GM12878 (cell line): ENCODE measurements around the gene ALDH18A1. TPM values are rescaled to one million over a fixed set of nuclear protein-coding genes. Genes with fewer than 3 reads are reported as not detected.

Source experiments
- CBX3 ChIP-seq: fragments of 200-600 bp; sonication (generic); IDR thresholded peaks from 2 replicates; pipeline ENCODE4 v1.6.1; 2016; ENCODE audit warnings: low read depth, borderline replicate concordance
- CBX5 ChIP-seq: sonication (generic); IDR thresholded peaks from 2 replicates; pipeline ENCODE4 v1.6.1; 2016; ENCODE audit warnings: low read depth, moderate library complexity, mild to moderate bottlenecking, inconsistent platforms
- CREB1 ChIP-seq: IDR thresholded peaks from 2 replicates; pipeline ENCODE4 v1.6.1; 2012; ENCODE audit warnings: low read depth, mild to moderate bottlenecking, inconsistent platforms
- HSF1 ChIP-seq: fragments of 150-350 bp; IDR thresholded peaks from 2 replicates; pipeline ENCODE4 v1.6.1; 2014; ENCODE audit warnings: mild to moderate bottlenecking, low read depth, low read length
- IRF3 ChIP-seq: fragments of 450-650 bp; IDR thresholded peaks from 2 replicates; pipeline ENCODE4 v1.6.1; 2014; ENCODE audit warnings: mild to moderate bottlenecking
- RELA ChIP-seq: fragments of 450-650 bp; IDR thresholded peaks from 2 replicates; pipeline ENCODE4 v1.8.0; 2014; ENCODE audit warnings: borderline replicate concordance; ENCODE audit not compliant: partially characterized antibody
- SMARCA5 ChIP-seq: fragments of 450-650 bp; IDR thresholded peaks from 2 replicates; pipeline ENCODE4 v1.6.1; 2017; ENCODE audit warnings: mild to moderate bottlenecking
- USF1 ChIP-seq: IDR thresholded peaks from 2 replicates; pipeline ENCODE4 v1.6.1; 2011; ENCODE audit warnings: borderline replicate concordance, low read depth, mild to moderate bottlenecking, moderate library complexity, mixed read lengths, low read length; ENCODE audit not compliant: insufficient read depth; ENCODE audit errors: extremely low read length
- polyA plus RNA-seq, 11 experiments: library from polyadenylated mRNA; depleted of rRNA in 4 of 11; unstranded in 6 of 11; stranded (reverse) in 5 of 11; fragments of >200 nt; fragmentation: Nextera tagmentation in 4 of 11; fragmentation: Illumina TruSeq in 1 of 11; extraction: Ambion mirVana in 4 of 11; extraction: Trizol in 1 of 11; gene quantifications; 1 replicate in 1 of 11; 2 replicates in 10 of 11; pipeline versions ENCODE4 v1.2.1 to v1.2.3, GENCODE V29; 2011 to 2016; ENCODE audit warnings: inconsistent platforms in 2 of 11, missing spikeins in 2 of 11, low read depth in 1 of 11
- total RNA-seq, 4 experiments: library from RNA; depleted of rRNA in 3 of 4; stranded (reverse); fragments of >200 nt in 3 of 4; fragmentation: Illumina TruSeq in 1 of 4; extraction: Trizol in 1 of 4; gene quantifications; 2 replicates each; pipeline versions ENCODE4 v1.2.1 to v1.2.3, GENCODE V29; 2013 to 2021

The ALDH18A1 gene
- total and polyA plus RNA-seq, 10 of the 15 experiments (the other 5 are each of a cell fraction or from before 2014, with no cell fraction given) = 24.3 to 118 (median 99.3) TPM

- no peak for TF ChIP-seq USF1
- TF ChIP-seq CBX5 = no peak
- no peak for TF ChIP-seq CBX3
- no peak for TF ChIP-seq CREB1
- TF ChIP-seq IRF3 = no peak
- no peak for TF ChIP-seq HSF1
- no peak for TF ChIP-seq SMARCA5
- no peak for TF ChIP-seq RELA
Observed at GRCh38 chr10:95655571-95656290, 780 bp downstream of the ALDH18A1 start (continued).
